LNCAP (cell line): ENCODE measurements around the gene CAMTA1.

Source experiments
- TF ChIP-seq, protein P1 (sequence below): fragments of 450-650 bp; IDR thresholded peaks from 2 replicates; pipeline ENCODE4 v1.5.1; 2017; ENCODE audit warnings: mild to moderate bottlenecking

Gene CAMTA1

DNA sequence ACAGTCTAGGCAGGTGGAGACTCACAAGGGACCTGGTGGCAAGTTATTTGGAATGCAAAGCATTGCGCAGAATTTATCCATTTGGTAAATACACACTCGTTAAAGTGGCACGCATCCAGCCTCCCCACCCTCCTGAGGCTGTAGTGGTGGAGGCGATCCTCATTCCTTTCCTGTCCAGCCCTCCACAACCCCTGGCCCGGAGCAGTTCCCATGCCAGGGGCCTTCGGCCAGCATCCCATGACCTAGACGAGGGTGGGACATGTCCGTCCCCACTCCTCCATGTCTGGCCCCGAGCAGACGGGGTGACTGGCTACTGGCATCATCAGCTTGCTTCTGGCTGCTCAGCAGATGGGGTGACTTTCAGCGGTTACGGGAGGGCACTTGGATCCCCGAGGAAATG, 704.3 kb downstream of the CAMTA1 start:
- TF ChIP-seq, protein P1, sequence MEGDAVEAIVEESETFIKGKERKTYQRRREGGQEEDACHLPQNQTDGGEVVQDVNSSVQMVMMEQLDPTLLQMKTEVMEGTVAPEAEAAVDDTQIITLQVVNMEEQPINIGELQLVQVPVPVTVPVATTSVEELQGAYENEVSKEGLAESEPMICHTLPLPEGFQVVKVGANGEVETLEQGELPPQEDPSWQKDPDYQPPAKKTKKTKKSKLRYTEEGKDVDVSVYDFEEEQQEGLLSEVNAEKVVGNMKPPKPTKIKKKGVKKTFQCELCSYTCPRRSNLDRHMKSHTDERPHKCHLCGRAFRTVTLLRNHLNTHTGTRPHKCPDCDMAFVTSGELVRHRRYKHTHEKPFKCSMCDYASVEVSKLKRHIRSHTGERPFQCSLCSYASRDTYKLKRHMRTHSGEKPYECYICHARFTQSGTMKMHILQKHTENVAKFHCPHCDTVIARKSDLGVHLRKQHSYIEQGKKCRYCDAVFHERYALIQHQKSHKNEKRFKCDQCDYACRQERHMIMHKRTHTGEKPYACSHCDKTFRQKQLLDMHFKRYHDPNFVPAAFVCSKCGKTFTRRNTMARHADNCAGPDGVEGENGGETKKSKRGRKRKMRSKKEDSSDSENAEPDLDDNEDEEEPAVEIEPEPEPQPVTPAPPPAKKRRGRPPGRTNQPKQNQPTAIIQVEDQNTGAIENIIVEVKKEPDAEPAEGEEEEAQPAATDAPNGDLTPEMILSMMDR: no peak

DNA sequence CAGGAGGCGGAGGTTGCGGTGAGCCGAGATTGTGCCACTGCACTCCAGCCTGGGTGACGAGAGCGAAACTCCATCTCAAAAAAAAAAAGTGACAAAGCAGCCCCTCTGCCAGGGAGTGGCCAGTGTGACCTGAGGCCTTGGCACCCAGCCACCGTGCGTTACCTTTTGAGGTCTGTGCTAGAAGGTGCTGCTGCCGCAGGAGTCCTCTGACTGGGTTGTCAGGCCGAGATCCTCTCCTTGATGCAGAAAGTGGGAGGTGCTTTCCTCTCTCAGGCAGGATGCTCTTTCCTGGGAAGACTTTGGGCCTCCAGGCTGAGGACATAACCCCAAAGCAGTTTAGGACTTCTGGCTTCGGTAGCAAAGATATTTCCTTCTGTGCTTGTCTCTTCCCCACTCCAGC, 705.3 kb downstream of the CAMTA1 start:
- TF ChIP-seq, protein P1: no peak

DNA sequence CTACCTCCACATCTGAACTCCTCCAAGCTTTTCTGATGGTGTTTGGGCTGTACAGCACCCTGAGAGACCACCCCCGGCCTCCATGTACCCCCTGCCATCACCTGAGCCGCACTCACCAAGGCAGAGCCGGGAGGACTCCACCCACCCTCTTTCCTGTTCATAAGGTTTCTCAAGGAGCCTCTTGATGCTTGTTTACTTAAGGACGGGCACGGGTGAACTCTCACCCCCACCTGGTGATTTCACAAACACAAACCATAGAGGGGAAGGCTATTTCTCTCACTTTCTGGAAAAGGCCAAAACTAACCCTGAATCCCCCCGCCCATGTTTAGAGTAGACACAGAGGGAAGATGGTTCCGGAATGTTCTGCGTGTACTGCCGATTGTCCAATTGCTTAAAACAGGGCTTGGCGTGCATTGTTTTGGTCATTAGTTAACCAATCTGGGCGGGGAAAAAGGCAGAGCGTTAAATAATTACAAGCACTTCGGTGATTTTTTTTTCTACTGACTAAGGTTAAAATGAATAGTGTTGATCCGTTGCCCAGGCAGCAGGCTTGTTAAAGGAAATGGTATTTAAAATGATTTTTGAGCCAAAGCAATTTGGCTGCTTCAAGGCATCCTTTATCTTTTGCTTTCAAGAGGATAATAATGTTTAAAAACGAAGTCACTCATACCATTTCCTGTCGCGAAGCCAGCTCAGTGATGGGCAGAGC, 706.0 kb downstream of the CAMTA1 start:
- TF ChIP-seq, protein P1: no peak

DNA sequence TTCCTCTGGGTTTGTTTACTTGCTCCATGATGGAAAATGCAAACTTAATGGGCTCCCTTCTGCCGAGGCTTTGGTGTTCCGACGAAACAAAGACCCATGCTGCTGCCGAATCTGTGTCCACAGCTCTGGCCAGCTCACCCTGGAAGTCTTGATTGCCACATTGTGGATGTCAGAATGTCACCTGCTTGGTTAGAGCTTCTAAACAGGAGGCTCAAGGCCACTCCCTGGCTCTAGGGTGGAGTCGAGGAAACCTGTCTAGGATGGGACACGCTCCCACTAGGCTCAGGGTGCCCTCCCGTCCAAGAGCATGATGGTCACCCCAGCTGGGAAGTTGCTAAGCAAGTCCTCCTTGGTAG, 706.5 kb downstream of the CAMTA1 start:
- TF ChIP-seq, protein P1: no peak

DNA sequence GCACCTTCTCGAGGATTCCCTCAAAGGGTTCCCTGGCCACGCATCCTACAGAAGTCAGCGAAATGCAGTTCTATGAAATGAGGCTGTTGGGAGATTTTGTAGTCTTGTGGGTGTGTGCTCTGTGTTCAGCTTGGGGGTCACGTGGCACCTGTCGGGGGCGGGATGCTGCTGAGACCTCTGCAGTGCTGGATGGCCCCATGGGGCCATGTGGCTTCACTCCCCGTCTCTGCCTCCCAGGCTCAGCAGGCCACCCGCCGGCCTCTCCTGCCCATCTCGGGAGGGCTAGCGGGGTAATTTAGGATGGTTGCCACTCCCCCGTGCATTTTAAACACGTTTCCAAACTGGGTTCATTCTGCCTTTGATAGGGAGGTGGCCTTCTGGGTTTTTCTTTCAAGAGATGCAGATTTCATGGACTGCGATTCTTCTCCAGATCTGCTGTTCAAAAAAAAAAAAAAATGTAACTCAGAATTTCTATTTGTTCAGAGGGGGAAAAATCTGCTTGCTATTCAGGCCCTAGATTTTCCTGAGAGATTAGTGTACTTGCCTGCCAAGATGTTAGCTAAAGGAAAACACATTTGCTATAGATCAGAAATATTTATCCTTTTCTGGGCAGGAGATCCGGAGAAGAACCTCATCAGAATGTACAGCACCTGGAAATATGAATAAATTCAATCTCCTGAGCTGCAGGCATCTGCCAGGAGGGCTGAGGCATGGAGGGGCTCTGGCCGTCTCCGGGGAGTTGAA, 708.6 kb downstream of the CAMTA1 start:
- TF ChIP-seq, protein P1: no peak

DNA sequence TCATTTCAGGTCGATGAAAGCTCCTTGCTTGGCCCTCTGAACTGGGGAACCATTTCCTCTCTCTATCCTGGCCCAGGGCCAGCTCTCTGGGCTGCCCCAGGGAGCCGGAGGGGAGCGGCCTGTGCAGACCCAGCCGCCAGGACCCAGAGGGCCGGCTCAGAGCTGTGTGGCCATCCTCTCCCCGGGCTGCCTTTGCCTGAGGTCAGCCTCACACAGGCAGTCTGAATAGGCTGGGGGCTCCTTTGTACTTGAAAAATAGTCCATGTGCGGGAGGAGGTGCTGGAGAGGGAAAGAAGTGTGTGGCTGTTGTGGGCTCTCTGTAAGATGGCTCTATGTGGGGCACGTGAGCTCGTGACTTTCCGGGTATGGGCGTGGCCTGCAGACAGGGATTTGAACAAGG, 710.7 kb downstream of the CAMTA1 start:
- TF ChIP-seq, protein P1: no peak

DNA sequence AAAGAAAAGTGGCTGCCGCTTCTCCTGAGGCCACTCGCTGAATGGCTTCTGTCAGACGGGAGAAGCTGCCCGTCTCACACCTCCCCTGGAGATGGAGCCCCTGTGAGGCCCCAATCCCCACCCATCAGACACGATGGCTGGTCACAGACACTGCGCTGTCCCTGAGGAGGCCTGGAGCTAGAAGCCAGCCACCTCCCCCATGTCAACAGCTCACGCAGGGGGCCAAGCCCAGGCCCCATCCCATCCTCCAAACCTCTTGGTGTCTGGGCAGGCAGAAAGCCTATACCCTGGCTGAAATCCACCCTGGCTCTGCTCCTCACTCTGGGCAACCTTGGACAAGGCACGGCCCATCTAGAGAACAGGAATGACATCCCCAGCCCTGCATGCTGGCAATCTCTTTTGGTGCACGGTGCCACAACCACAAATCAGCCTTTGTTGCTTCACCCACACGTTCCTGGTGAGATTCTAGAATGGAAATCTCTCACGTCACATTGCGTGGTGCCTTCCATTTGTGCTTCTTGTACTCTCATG, 711.9 kb downstream of the CAMTA1 start:
- TF ChIP-seq, protein P1: no peak
